HepG2 (cell line): ENCODE data around the gene NRG3. TPM values are rescaled to one million over a fixed set of nuclear protein-coding genes. Genes with fewer than 3 reads are reported as not detected.

Experiments
- ATAC-seq: fragments of 200-7000 bp; cut with Tn5 transposase; 3 replicates; pipeline ENCODE4 v1.9.1; 2020; ENCODE audit warnings: mild to moderate bottlenecking, moderate library complexity
- BruUV-seq: library from RNA; stranded (reverse); fragments of 400-500 nt; replicated peaks from 2 replicates; lab custom pipeline; 2021; lab: Mats Ljungman, UMichigan
- CTCF ChIA-PET: fragments of 300-600 bp; formaldehyde crosslinking; extraction: SDS; loops from one replicate; lab custom pipeline; 2021; ENCODE audit warnings: low total read pairs, inconsistent platforms, low intra/inter-chr PET ratio; lab: Yijun Ruan, JAX
- POLR2A ChIA-PET: fragments of 350-600 bp; sonication (Branson Sonifier 250); formaldehyde crosslinking; loops from one replicate; lab custom pipeline; 2020; ENCODE audit warnings: antibody characterized with exemption, inconsistent platforms; lab: Yijun Ruan, JAX
- DNase-seq: peaks from one replicate; pipeline ENCODE4 v3.0.0-alpha.2; 2015; ENCODE audit warnings: low spot score
- FAIRE-seq: peaks from 3 replicates; lab custom pipeline; 2011; peaks lifted over from hg19 to GRCh38; lab: Jason Lieb, UNC
- H2AFZ ChIP-seq: one replicate; pipeline ENCODE4 v1.6.1; 2011; ENCODE audit warnings: low read length, inconsistent platforms
- H3K27ac ChIP-seq: fragments of 300-600 bp; 3 replicates; pipeline ENCODE4 v1.8.0; 2011; ENCODE audit warnings: mixed run types, mild to moderate bottlenecking, mixed read lengths, low read length, inconsistent platforms; ENCODE audit not compliant: insufficient read depth; ENCODE audit errors: extremely low read length
- H3K27me3 ChIP-seq, 2 experiments: fragments of 200-600 bp in 1 of 2; 2 replicates in 1 of 2; 3 replicates in 1 of 2; pipeline versions ENCODE4 v1.6.0 to v1.8.0; 2011; ENCODE audit warnings: low read length in 2 of 2, mild to moderate bottlenecking in 2 of 2, moderate library complexity in 2 of 2, inconsistent platforms in 1 of 2; ENCODE audit not compliant: insufficient read depth in 2 of 2, control insufficient read depth in 1 of 2
- H3K36me3 ChIP-seq, 2 experiments: fragments of 200-600 bp in 1 of 2; replicated peaks in 1 of 2; 2 replicates in 1 of 2; 3 replicates in 1 of 2; pipeline versions ENCODE4 v1.5.1 to v1.8.0; 2011; ENCODE audit warnings: low read length in 2 of 2, inconsistent platforms in 1 of 2; ENCODE audit not compliant: insufficient read depth in 2 of 2, control insufficient read depth in 1 of 2
- H3K4me1 ChIP-seq: 2 replicates; pipeline ENCODE4 v1.5.1; 2012; ENCODE audit warnings: low read length, inconsistent platforms; ENCODE audit not compliant: insufficient read depth
- H3K4me2 ChIP-seq: 2 replicates; pipeline ENCODE4 v1.6.0; 2011; ENCODE audit warnings: low read depth, low read length, inconsistent platforms
- H3K4me3 ChIP-seq, 3 experiments: fragments of 200-600 bp in 1 of 3; sonication (generic), shearing (Covaris generic) in 1 of 3; replicated peaks in 1 of 3; 2 replicates each; pipeline ENCODE4 v1.5.1; 2011 to 2016; ENCODE audit warnings: low read length in 3 of 3, inconsistent platforms in 2 of 3, low read depth in 2 of 3, mild to moderate bottlenecking in 2 of 3, control low read depth in 1 of 3, mixed read lengths in 1 of 3; ENCODE audit not compliant: insufficient read depth in 1 of 3
- H3K79me2 ChIP-seq: one replicate; pipeline ENCODE4 v1.6.1; 2011; ENCODE audit warnings: low read length, inconsistent platforms; ENCODE audit not compliant: insufficient read depth
- H3K9ac ChIP-seq: 2 replicates; pipeline ENCODE4 v1.6.0; 2011; ENCODE audit warnings: mild to moderate bottlenecking, low read depth, low read length, inconsistent platforms; ENCODE audit not compliant: insufficient read depth
- H3K9me3 ChIP-seq: 2 replicates; pipeline ENCODE4 v1.5.1; 2012; ENCODE audit warnings: mild to moderate bottlenecking, low read length
- H4K20me1 ChIP-seq: 2 replicates; pipeline ENCODE4 v1.6.0; 2011; ENCODE audit warnings: inconsistent platforms, mild to moderate bottlenecking, low read length, moderate library complexity; ENCODE audit not compliant: insufficient read depth
- CCDC6 ChIP-seq: sonication (generic); formaldehyde crosslinking; IDR thresholded peaks from 2 replicates; pipeline ENCODE4 v1.8.1; 2022; ENCODE audit warnings: mild to moderate bottlenecking, missing genetic modification reagents, moderate library complexity
- EEA1 ChIP-seq: sonication (generic); formaldehyde crosslinking; IDR thresholded peaks from 2 replicates; pipeline ENCODE4 v1.5.1; 2020; ENCODE audit warnings: mild to moderate bottlenecking, missing genetic modification reagents, borderline replicate concordance
- NR3C1 ChIP-seq: sonication (generic); formaldehyde crosslinking; IDR thresholded peaks from 2 replicates; pipeline ENCODE4 v1.4.0; 2020; ENCODE audit warnings: missing genetic modification reagents
- ZNF318 ChIP-seq: sonication (generic); formaldehyde crosslinking; IDR thresholded peaks from 2 replicates; pipeline ENCODE4 v1.4.0; 2020; ENCODE audit warnings: mild to moderate bottlenecking, missing genetic modification reagents
- ZNF652 ChIP-seq: IDR thresholded peaks from 2 replicates; pipeline ENCODE4 v1.6.1; 2016; ENCODE audit warnings: low read depth, borderline replicate concordance
- WGBS: methylation state at CpG from one replicate; pipeline ENCODE4 v1.1.6; 2017; ENCODE audit warnings: low lambda C conversion rate; 5-methylcytosine and 5-hydroxymethylcytosine counted together
- in situ Hi-C: cut with HindIII; loops from 2 replicates; pipeline ENCODE4 v1.10.0; 2017; ENCODE audit warnings: low pct_unique_long_range_greater_than_20kb; ENCODE audit not compliant: extremely low pct_ligation_motif_present
- intact Hi-C: fragments of 100-400 bp; cut with micrococcal nuclease; formaldehyde crosslinking; loops from one replicate; pipeline ENCODE4 v1.10.0; 2022; ENCODE audit not compliant: unreplicated experiment
- polyA plus RNA-seq, 8 experiments: library from polyadenylated mRNA; depleted of rRNA in 3 of 8; stranded (reverse) in 7 of 8; unstranded in 1 of 8; fragments of >200 nt; fragmentation: Illumina TruSeq in 4 of 8; extraction: Trizol in 4 of 8; gene quantifications; 2 replicates each; pipeline versions ENCODE4 v1.2.1 to v1.2.3, GENCODE V29; 2011 to 2016; ENCODE audit warnings: low read depth in 4 of 8, missing spikeins in 1 of 8, mixed read lengths in 1 of 8; ENCODE audit not compliant: insufficient read depth in 1 of 8
- total RNA-seq, 5 experiments: library from RNA; depleted of rRNA; stranded (reverse); fragments of >200 nt; fragmentation: Illumina TruSeq; extraction: Trizol; gene quantifications; 2 replicates each; pipeline ENCODE4 v1.2.3, GENCODE V29; 2016; ENCODE audit warnings: low read depth in 1 of 5
- TF ChIP-seq, protein P1 (sequence below): sonication (generic); formaldehyde crosslinking; IDR thresholded peaks from 2 replicates; pipeline ENCODE4 v1.5.1; 2020; ENCODE audit warnings: mild to moderate bottlenecking, missing genetic modification reagents, borderline replicate concordance
- TF ChIP-seq, protein P2 (sequence below): sonication (generic); formaldehyde crosslinking; IDR thresholded peaks from 2 replicates; pipeline ENCODE4 v1.4.0; 2020; ENCODE audit warnings: missing genetic modification reagents; ENCODE audit errors: not compliant biosample characterization

The NRG3 gene
- total and polyA plus RNA-seq, 2 of the 13 experiments (the other 11 are each of a cell fraction or from before 2014, with no cell fraction given): not detected

DNA sequence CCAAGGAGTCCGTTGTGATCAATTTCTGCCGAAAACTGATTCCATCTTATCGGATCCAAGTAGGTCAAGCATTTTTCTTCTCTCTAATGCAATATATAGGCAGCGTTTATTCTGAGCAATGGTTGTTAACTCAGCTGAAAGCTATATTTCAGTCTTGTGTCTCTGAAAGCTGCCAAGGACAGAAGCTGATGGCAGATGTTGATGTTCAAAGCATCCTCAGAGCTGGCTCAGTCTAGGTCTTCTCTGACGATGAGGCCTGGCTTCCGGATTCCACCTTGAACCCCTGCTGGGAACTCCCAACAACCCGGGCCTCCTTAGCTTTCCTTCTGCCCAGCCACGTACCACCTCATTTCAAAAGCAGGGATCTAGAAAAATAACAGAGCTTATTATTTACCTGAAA is 863.6 kb downstream of the NRG3 start:
- H3K27ac ChIP-seq: no peak overlapping the region
- no peak for TF ChIP-seq ZNF652 (CRISPR knock-in tag)
- no peak for TF ChIP-seq NR3C1 (CRISPR knock-in tag)
- no peak for TF ChIP-seq EEA1 (CRISPR knock-in tag)
- TF ChIP-seq ZNF318: no peak
- TF ChIP-seq, protein P1, sequence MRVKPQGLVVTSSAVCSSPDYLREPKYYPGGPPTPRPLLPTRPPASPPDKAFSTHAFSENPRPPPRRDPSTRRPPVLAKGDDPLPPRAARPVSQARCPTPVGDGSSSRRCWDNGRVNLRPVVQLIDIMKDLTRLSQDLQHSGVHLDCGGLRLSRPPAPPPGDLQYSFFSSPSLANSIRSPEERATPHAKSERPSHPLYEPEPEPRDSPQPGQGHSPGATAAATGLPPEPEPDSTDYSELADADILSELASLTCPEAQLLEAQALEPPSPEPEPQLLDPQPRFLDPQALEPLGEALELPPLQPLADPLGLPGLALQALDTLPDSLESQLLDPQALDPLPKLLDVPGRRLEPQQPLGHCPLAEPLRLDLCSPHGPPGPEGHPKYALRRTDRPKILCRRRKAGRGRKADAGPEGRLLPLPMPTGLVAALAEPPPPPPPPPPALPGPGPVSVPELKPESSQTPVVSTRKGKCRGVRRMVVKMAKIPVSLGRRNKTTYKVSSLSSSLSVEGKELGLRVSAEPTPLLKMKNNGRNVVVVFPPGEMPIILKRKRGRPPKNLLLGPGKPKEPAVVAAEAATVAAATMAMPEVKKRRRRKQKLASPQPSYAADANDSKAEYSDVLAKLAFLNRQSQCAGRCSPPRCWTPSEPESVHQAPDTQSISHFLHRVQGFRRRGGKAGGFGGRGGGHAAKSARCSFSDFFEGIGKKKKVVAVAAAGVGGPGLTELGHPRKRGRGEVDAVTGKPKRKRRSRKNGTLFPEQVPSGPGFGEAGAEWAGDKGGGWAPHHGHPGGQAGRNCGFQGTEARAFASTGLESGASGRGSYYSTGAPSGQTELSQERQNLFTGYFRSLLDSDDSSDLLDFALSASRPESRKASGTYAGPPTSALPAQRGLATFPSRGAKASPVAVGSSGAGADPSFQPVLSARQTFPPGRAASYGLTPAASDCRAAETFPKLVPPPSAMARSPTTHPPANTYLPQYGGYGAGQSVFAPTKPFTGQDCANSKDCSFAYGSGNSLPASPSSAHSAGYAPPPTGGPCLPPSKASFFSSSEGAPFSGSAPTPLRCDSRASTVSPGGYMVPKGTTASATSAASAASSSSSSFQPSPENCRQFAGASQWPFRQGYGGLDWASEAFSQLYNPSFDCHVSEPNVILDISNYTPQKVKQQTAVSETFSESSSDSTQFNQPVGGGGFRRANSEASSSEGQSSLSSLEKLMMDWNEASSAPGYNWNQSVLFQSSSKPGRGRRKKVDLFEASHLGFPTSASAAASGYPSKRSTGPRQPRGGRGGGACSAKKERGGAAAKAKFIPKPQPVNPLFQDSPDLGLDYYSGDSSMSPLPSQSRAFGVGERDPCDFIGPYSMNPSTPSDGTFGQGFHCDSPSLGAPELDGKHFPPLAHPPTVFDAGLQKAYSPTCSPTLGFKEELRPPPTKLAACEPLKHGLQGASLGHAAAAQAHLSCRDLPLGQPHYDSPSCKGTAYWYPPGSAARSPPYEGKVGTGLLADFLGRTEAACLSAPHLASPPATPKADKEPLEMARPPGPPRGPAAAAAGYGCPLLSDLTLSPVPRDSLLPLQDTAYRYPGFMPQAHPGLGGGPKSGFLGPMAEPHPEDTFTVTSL (CRISPR knock-in tag): no peak
- no peak for TF ChIP-seq CCDC6 (CRISPR knock-in tag)
- TF ChIP-seq, protein P2, sequence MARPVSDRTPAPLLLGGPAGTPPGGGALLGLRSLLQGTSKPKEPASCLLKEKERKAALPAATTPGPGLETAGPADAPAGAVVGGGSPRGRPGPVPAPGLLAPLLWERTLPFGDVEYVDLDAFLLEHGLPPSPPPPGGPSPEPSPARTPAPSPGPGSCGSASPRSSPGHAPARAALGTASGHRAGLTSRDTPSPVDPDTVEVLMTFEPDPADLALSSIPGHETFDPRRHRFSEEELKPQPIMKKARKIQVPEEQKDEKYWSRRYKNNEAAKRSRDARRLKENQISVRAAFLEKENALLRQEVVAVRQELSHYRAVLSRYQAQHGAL: no peak
- TF ChIP-seq, all 625 proteins: peak for 0
- intact Hi-C loops (no loop called here), in situ Hi-C loops (no loop called here)
- FAIRE-seq (no peak), ATAC-seq (no peak), DNase-seq (no peak)
- no peaks in the 10 kb centered on the region for H3K36me3 ChIP-seq
- no TSS peak for BruUV-seq
- no peaks in the 10 kb centered on the region for H3K27me3 ChIP-seq
- no peak overlapping the region for H3K9ac ChIP-seq
- H3K4me1 ChIP-seq: no peaks in the 10 kb centered on the region
- no peak overlapping the region for H3K4me2 ChIP-seq
- POLR2A ChIA-PET: no interaction called here
- 35% methylated on average over 8 of the region's 8 CpGs for WGBS
- H4K20me1 ChIP-seq: no peaks in the 10 kb centered on the region
- H3K4me3 ChIP-seq: no peak overlapping the region
- no peaks in the 10 kb centered on the region for H3K79me2 ChIP-seq
- no peak overlapping the region for H2AFZ ChIP-seq
- peaks cover 73% of the 10 kb centered on the region for H3K9me3 ChIP-seq
- CTCF ChIA-PET: no interaction called here
